Fibroblast of lung (primary cell): Measurements from ENCODE around the gene ITGB1BP1. TPM values are rescaled to one million over a fixed set of nuclear protein-coding genes. Genes with fewer than 3 reads are reported as not detected.

Source experiments
- DNase-seq, 2 donors: peaks; one replicate each; pipeline versions ENCODE4 v3.0.0 to v3.0.0-alpha.2; 2010; ENCODE audit warnings: low read depth in 2 of 2
- H2AFZ ChIP-seq: 2 replicates; pipeline ENCODE4 v1.5.1; 2012; ENCODE audit warnings: low read length, control low read depth, inconsistent platforms
- H3K27ac ChIP-seq: 2 replicates; pipeline ENCODE4 v1.5.1; 2011; ENCODE audit warnings: low read length, control low read depth; ENCODE audit not compliant: insufficient read depth
- H3K27me3 ChIP-seq: 2 replicates; pipeline ENCODE4 v1.5.1; 2011; ENCODE audit warnings: mild to moderate bottlenecking, low read length; ENCODE audit not compliant: control insufficient read depth, insufficient read depth
- H3K36me3 ChIP-seq: 2 replicates; pipeline ENCODE4 v1.5.1; 2011; ENCODE audit warnings: low read length; ENCODE audit not compliant: control insufficient read depth, insufficient read depth
- H3K4me1 ChIP-seq: 2 replicates; pipeline ENCODE4 v1.5.1; 2011; ENCODE audit warnings: low read length; ENCODE audit not compliant: control insufficient read depth, insufficient read depth; ENCODE audit errors: extremely low read depth
- H3K4me2 ChIP-seq: 2 replicates; pipeline ENCODE4 v1.5.1; 2011; ENCODE audit warnings: low read length, control low read depth; ENCODE audit not compliant: insufficient read depth; ENCODE audit errors: extremely low read depth
- H3K4me3 ChIP-seq, 4 experiments: fragments of 200-600 bp in 1 of 4; sonication (generic) in 1 of 4; replicated peaks in 1 of 4; 2 replicates each; pipeline ENCODE4 v1.5.1; 2011 to 2016; ENCODE audit warnings: low read length in 4 of 4, low read depth in 3 of 4, mild to moderate bottlenecking in 3 of 4, control low read depth in 2 of 4, inconsistent platforms in 1 of 4, mixed read lengths in 1 of 4; ENCODE audit not compliant: insufficient read depth in 1 of 4; ENCODE audit errors: control extremely low read depth in 1 of 4
- H3K79me2 ChIP-seq: 2 replicates; pipeline ENCODE4 v1.5.1; 2012; ENCODE audit warnings: mild to moderate bottlenecking, low read length, inconsistent platforms; ENCODE audit not compliant: control insufficient read depth, insufficient read depth
- H3K9ac ChIP-seq: 2 replicates; pipeline ENCODE4 v1.5.1; 2011; ENCODE audit warnings: mild to moderate bottlenecking, low read length, control low read depth; ENCODE audit not compliant: insufficient read depth
- H3K9me3 ChIP-seq: 2 replicates; pipeline ENCODE4 v1.5.1; 2012; ENCODE audit warnings: low read depth, low read length; ENCODE audit not compliant: control insufficient read depth, insufficient read depth
- H4K20me1 ChIP-seq: 2 replicates; pipeline ENCODE4 v1.5.1; 2011; ENCODE audit warnings: low read length; ENCODE audit not compliant: control insufficient read depth, insufficient read depth; ENCODE audit errors: extremely low read depth
- EZH2 ChIP-seq: IDR thresholded peaks from 2 replicates; pipeline ENCODE4 v1.5.1; 2012; ENCODE audit warnings: low read length, control low read depth, mild to moderate bottlenecking; ENCODE audit errors: missing control alignments
- polyA plus RNA-seq, 2 donors: library from polyadenylated mRNA; depleted of rRNA in 1 of 2; stranded (reverse) in 1 of 2; unstranded in 1 of 2; fragments of >200 nt; gene quantifications; 2 replicates each; pipeline ENCODE4 v1.2.1, GENCODE V29; 2011 to 2012; ENCODE audit warnings: missing spikeins in 1 of 2
- total RNA-seq: library from RNA; depleted of rRNA; stranded (reverse); fragments of >200 nt; gene quantifications from 2 replicates; pipeline ENCODE4 v1.2.1, GENCODE V29; 2014
- TF ChIP-seq, protein P1 (sequence below), 2 donors: IDR thresholded peaks in 1 of 2; conservative IDR thresholded peaks in 1 of 2; 1 replicate in 1 of 2; 2 replicates in 1 of 2; pipeline ENCODE4 v1.5.1; 2011 to 2012; ENCODE audit warnings: low read length in 2 of 2, control low read depth in 1 of 2, inconsistent platforms in 1 of 2, low read depth in 1 of 2, mild to moderate bottlenecking in 1 of 2

ITGB1BP1 gene
- total and polyA plus RNA-seq, 2 donors (not counting 1 experiment from before 2014, with no cell fraction given), result 44.6 to 131 TPM

DNA sequence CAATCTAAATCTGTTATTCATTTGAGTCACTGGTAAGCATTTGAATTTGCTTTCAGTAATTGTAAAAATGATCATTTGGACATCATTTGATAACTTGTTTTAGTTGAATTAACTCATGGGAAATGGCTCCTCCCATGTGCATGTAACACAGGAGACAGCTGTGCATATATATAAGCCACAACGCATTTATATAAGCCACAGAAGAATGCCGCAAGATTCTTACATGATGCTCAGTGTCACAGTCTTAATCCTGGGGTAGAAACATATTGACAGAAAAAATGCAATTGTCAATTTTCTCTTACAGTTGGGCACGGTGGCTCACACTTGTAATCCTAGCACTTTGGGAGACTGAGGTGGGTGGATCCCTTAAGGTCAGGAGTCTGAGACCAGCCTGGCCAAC lies 37.8 kb upstream of the ITGB1BP1 start:
- peaks cover 3% of the 10 kb centered on the region for H3K36me3 ChIP-seq
- no peak overlapping the region for H3K4me2 ChIP-seq
- no peak overlapping the region for H2AFZ ChIP-seq
- H3K9ac ChIP-seq, result no peak overlapping the region
- H3K9me3 ChIP-seq, result no peaks in the 10 kb centered on the region
- no peak overlapping the region for H3K27ac ChIP-seq
- no peak for TF ChIP-seq EZH2
- TF ChIP-seq, protein P1, sequence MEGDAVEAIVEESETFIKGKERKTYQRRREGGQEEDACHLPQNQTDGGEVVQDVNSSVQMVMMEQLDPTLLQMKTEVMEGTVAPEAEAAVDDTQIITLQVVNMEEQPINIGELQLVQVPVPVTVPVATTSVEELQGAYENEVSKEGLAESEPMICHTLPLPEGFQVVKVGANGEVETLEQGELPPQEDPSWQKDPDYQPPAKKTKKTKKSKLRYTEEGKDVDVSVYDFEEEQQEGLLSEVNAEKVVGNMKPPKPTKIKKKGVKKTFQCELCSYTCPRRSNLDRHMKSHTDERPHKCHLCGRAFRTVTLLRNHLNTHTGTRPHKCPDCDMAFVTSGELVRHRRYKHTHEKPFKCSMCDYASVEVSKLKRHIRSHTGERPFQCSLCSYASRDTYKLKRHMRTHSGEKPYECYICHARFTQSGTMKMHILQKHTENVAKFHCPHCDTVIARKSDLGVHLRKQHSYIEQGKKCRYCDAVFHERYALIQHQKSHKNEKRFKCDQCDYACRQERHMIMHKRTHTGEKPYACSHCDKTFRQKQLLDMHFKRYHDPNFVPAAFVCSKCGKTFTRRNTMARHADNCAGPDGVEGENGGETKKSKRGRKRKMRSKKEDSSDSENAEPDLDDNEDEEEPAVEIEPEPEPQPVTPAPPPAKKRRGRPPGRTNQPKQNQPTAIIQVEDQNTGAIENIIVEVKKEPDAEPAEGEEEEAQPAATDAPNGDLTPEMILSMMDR (conservative IDR thresholded peaks at IDR 0.05 in 1 of 2, IDR thresholded peaks at IDR 0.05 in 1 of 2; ENCODE audit: low read depth in 1 of 2, low read length in 2 of 2), result no peak
- no peak overlapping the region for H3K4me3 ChIP-seq
- no peak for DNase-seq
- H3K79me2 ChIP-seq, result no peaks in the 10 kb centered on the region
- H4K20me1 ChIP-seq, result no peaks in the 10 kb centered on the region
- H3K4me1 ChIP-seq, result no peaks in the 10 kb centered on the region
- no peaks in the 10 kb centered on the region for H3K27me3 ChIP-seq

DNA sequence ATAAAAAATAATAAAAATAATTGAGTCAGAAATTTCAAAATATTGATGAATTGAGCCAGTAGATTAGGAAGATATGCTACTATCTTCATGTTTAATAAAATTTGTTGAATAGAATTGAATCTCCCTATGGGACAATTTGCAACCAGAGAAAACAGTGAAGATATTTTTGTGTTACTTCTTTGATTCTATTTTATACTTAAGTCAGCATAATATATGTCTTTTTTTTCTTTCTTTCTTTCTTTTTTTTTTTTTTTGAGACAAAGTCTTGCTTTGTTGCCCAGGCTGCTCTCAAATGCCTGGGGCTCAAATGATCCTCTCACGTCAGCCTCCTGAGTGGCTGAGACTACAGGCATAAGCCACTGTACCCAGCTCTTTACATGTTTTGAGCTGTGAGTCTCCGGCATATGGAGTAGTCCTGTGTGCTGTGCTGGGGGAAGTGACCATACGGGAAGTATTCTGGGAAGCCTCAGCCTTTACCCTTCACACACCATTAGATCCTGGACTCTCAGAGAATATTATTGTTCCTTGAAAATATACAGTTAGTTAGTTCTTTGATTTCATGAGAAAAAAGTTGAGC lies 37.2 kb upstream of the ITGB1BP1 start:
- Histone ChIP-seq H3K9me3 (no peaks in the 10 kb centered on the region), H3K9ac (no peak overlapping the region), H3K27me3 (no peaks in the 10 kb centered on the region), H3K36me3 (peaks cover 2% of the 10 kb centered on the region), H4K20me1 (no peaks in the 10 kb centered on the region), H3K79me2 (no peaks in the 10 kb centered on the region), H3K27ac (no peak overlapping the region), H3K4me2 (no peak overlapping the region), H2AFZ (no peak overlapping the region), H3K4me3 (no peak overlapping the region), H3K4me1 (no peaks in the 10 kb centered on the region)
- TF ChIP-seq EZH2, result no peak
- TF ChIP-seq, protein P1 (conservative IDR thresholded peaks at IDR 0.05 in 1 of 2, IDR thresholded peaks at IDR 0.05 in 1 of 2; ENCODE audit: low read depth in 1 of 2, low read length in 2 of 2), result no peak
- DNase-seq, result no peak

DNA sequence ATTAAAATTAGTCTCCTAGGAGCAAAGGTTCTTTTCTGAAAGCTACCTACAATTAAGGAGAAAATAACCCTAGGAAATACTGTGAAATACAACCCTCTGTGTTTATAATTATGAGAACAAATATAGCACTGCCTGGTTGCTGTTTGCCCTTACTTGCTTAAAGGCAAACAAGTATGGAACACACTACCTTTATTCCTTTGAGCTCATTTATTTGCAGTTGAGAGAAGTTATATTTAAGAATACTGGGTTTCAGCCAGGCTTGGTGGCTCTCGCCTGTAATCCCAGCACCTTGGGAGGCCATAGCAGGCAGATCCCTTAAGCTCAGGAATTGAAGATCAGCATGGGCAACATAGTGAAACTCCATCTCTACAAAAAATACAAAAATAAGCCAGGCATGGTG lies 27.9 kb upstream of the ITGB1BP1 start:
- Histone ChIP-seq H3K27me3 (no peaks in the 10 kb centered on the region), H3K27ac (no peak overlapping the region), H3K36me3 (peaks cover 6% of the 10 kb centered on the region), H3K9ac (no peak overlapping the region), H4K20me1 (no peaks in the 10 kb centered on the region), H3K4me2 (no peak overlapping the region), H3K4me3 (no peak overlapping the region), H2AFZ (no peak overlapping the region), H3K79me2 (no peaks in the 10 kb centered on the region), H3K4me1 (no peaks in the 10 kb centered on the region), H3K9me3 (no peaks in the 10 kb centered on the region)
- no peak for DNase-seq
- TF ChIP-seq EZH2, result no peak
- TF ChIP-seq, protein P1 (conservative IDR thresholded peaks at IDR 0.05 in 1 of 2, IDR thresholded peaks at IDR 0.05 in 1 of 2; ENCODE audit: low read depth in 1 of 2, low read length in 2 of 2), result no peak
